ENCODE data around the gene ATP10A. TPM values are rescaled to one million over a fixed set of nuclear protein-coding genes. Genes with fewer than 3 reads are reported as not detected.

Gene ATP10A
- total RNA-seq, 4 donors from 2014 or later = 14.1 to 44.3 (median 23.1) TPM

DNA sequence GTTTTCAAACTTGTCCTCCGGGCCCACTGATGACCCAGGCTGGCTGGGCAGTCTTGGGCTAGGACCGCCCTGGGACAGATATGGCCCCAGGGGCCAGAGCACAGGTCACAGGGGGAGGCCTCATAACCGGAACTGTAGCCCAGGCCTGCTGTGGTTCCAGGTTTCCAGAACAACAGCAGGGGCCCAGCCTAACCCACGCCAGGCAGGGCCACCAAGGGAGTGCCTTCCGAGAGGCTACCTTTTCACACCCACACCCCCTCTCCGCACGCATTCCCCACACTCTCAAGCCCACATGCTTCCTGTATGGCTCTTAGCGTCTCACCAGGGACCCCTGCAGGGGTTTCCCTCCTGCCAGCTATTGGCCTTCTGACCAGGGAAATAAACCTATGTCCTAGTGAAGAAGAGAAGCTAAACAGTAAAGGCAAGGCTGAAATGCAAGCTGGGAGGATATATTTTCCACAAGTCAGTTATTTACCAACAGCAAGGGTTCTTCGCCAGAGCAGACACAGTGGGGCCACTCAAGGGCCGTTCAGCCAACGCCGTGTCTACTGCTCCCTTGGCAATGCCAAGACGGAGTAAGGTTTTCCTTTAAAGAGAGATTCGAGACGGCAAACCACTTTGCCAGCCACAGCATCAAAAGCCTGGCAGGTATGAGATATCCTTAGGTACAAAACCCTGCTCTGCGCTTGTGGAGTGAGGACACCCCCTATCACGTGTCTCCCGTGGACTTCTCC, 135.1 kb downstream of the ATP10A start:
- TF ChIP-seq, protein P1, sequence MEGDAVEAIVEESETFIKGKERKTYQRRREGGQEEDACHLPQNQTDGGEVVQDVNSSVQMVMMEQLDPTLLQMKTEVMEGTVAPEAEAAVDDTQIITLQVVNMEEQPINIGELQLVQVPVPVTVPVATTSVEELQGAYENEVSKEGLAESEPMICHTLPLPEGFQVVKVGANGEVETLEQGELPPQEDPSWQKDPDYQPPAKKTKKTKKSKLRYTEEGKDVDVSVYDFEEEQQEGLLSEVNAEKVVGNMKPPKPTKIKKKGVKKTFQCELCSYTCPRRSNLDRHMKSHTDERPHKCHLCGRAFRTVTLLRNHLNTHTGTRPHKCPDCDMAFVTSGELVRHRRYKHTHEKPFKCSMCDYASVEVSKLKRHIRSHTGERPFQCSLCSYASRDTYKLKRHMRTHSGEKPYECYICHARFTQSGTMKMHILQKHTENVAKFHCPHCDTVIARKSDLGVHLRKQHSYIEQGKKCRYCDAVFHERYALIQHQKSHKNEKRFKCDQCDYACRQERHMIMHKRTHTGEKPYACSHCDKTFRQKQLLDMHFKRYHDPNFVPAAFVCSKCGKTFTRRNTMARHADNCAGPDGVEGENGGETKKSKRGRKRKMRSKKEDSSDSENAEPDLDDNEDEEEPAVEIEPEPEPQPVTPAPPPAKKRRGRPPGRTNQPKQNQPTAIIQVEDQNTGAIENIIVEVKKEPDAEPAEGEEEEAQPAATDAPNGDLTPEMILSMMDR (IDR thresholded peaks at IDR 0.05; ENCODE audit: low read depth) = no peak

DNA sequence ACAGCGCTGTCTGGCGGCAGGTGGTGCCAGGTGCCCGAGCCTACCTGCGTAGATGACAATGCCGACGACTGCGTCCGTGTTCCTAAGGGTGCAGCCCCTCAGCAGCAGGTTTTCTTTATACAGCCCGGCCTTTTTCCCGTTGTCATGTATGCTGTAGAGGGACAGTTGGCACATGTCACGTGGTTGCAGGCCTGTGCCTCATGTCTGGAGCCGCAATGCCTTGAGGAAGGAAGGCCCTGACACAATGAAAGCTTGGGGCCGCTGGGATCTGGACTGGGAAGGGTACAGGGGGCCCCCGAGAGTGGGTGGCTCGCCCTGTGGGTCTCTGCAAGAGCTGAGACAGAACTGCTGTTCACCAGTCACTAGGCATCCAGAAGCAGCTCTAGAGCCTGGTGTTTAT, 136.0 kb downstream of the ATP10A start:
- TF ChIP-seq, protein P1 (IDR thresholded peaks at IDR 0.05; ENCODE audit: low read depth) = no peak

DNA sequence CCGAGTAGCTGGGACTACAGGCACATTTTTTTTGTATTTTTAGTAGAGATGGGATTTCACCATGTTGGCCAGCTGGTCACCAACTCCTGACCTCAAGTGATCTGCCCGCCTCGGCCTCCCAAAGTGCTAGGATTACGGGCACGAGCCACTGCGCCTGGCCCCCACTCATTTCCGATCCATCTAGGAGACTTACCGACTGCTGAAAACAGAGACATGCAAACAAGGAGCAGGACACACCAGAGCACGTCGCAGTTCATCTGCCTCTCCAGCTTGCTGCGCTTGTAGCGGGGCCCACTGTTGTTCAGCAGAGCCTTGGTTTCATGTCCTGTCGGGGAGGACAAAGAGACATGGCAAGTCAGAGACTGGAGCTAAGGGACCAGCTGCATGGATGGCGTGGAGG, 137.4 kb downstream of the ATP10A start:
- TF ChIP-seq, protein P1 (IDR thresholded peaks at IDR 0.05; ENCODE audit: low read depth) = no peak

DNA sequence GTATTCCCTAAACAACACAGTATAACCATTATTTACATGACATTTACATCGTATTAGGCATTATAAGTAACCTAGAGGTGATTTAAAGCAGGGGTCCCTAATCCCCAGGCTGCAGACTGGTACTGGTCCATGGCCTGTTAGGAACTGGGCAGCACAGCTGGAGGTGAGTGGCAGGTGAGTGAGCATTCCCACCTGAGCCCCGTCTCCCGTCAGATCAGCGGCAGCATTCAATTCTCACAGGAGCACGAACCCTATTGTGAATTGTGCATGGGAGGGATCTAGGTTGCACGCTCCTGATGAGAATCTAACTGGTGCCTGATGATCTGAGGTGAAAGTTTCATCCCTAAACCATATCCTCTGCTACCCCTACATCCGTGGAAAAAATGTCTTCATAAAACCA, 138.2 kb downstream of the ATP10A start:
- TF ChIP-seq, protein P1 (IDR thresholded peaks at IDR 0.05; ENCODE audit: low read depth) = no peak

DNA sequence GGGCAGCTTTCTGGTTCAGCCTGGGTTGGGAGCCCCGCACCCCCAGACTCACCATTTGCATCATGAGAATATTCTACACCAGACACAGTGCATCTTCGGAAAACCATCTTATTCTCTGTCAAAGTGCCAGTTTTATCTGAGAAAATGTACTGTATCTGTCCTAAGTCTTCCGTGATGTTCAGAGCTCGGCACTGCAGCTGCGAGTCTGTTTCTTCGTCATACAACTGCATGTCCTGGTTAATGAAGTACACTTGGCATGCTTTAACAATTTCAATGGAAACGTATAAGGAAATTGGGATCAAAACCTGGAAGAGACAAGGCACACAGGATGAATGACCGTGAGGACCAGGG, 141.5 kb downstream of the ATP10A start:
- TF ChIP-seq, protein P1 (IDR thresholded peaks at IDR 0.05; ENCODE audit: low read depth) = no peak

DNA sequence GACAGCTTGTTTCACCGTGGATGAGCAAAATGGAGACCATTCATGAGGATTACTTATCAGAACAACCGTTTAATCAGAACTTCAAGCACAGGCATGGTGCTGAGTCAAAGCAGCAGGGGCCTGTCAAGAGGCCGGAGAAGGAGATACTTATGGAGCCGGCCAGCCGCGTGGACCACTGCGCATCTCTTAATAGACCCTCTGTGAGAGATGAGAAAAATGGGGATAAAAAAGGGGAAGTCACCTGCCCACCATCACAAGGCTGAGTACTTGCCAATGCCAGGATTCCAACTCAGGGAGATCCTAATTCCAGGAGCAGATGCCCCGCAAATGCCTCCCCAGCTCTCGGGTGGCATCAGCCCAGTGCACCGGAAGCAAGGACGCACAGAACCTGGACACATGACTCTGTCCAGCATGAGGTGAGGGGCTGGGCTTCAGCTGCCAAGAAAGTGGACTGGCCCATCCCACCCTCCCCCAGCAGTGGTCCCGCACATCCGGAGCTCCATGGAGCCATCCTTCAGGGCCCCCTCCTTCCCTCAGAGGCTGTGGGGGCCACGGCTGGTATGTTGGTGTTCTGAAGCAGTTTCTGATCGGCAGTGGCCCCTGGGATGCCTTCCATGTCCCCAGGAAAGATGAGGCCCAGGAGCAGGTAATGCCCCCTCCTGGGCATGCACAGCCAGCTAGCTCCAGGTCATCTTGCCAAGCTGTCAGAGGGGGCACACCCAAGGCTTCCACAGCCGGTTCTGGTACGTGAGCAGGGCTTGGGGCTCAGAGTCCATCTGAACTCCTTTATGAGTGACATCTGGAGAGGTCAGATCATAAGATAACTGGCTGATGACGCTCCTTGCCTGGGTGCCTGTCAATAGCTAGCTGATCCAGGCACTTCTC, 143.8 kb downstream of the ATP10A start:
- TF ChIP-seq, protein P1 (IDR thresholded peaks at IDR 0.05; ENCODE audit: low read depth) = no peak

DNA sequence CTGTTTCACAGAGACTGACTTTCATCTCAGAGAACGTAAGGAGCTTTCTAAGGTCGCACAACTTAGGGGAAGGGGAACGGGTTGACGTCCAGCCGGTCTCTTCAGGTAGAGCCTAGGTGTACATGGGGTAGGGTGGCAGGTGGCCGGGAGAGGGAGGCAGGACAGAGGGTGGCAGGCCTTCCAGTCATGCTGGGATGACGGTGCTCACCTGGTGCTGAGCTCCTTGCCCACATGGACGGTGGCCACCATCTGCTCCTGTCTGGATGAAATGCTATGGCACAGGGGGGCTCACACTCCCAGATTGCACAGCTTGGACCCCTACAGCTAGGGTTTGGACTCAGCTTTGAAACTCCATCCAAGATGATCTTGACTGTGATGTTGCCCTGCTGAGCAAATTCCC, 144.5 kb downstream of the ATP10A start:
- TF ChIP-seq, protein P1 (IDR thresholded peaks at IDR 0.05; ENCODE audit: low read depth) = no peak
